PFSK-1 (cell line): Measurements from ENCODE around the gene XRCC4.

Experiments used
- FOXP2 ChIP-seq: optimal IDR thresholded peaks from 2 replicates; pipeline ENCODE3; 2011; ENCODE audit warnings: borderline replicate concordance, control low read depth, inconsistent platforms; ENCODE audit not compliant: insufficient read depth; ENCODE audit errors: extremely low read length, extremely low read depth
- POLR2AphosphoS5 ChIP-seq: IDR thresholded peaks from 2 replicates; pipeline ENCODE4 v1.6.1; 2012; ENCODE audit warnings: low read depth, mild to moderate bottlenecking, control low read depth, low read length, moderate library complexity
- SIN3A ChIP-seq: IDR thresholded peaks from 2 replicates; pipeline ENCODE4 v1.6.1; 2012; ENCODE audit warnings: mild to moderate bottlenecking, low read length, moderate library complexity, borderline replicate concordance; ENCODE audit not compliant: insufficient read depth
- TAF1 ChIP-seq: IDR thresholded peaks from 2 replicates; pipeline ENCODE4 v1.6.1; 2012; ENCODE audit warnings: low read length, control low read depth, borderline replicate concordance; ENCODE audit not compliant: insufficient read depth
- TF ChIP-seq, protein P1 (sequence below), 2 experiments: IDR thresholded peaks; 2 replicates each; pipeline versions ENCODE4 v1.6.1 to v1.8.0; 2011 to 2012; ENCODE audit warnings: low read depth in 2 of 2, low read length in 2 of 2, control low read depth in 1 of 2, inconsistent platforms in 1 of 2, mild to moderate bottlenecking in 1 of 2, moderate library complexity in 1 of 2; ENCODE audit not compliant: insufficient read depth in 1 of 2

XRCC4 gene

GRCh38 chr5:83104021-83104420, 26.7 kb downstream of the XRCC4 start:
- no peak for TF ChIP-seq SIN3A
- TF ChIP-seq FOXP2, result no peak
- TF ChIP-seq, protein P1, sequence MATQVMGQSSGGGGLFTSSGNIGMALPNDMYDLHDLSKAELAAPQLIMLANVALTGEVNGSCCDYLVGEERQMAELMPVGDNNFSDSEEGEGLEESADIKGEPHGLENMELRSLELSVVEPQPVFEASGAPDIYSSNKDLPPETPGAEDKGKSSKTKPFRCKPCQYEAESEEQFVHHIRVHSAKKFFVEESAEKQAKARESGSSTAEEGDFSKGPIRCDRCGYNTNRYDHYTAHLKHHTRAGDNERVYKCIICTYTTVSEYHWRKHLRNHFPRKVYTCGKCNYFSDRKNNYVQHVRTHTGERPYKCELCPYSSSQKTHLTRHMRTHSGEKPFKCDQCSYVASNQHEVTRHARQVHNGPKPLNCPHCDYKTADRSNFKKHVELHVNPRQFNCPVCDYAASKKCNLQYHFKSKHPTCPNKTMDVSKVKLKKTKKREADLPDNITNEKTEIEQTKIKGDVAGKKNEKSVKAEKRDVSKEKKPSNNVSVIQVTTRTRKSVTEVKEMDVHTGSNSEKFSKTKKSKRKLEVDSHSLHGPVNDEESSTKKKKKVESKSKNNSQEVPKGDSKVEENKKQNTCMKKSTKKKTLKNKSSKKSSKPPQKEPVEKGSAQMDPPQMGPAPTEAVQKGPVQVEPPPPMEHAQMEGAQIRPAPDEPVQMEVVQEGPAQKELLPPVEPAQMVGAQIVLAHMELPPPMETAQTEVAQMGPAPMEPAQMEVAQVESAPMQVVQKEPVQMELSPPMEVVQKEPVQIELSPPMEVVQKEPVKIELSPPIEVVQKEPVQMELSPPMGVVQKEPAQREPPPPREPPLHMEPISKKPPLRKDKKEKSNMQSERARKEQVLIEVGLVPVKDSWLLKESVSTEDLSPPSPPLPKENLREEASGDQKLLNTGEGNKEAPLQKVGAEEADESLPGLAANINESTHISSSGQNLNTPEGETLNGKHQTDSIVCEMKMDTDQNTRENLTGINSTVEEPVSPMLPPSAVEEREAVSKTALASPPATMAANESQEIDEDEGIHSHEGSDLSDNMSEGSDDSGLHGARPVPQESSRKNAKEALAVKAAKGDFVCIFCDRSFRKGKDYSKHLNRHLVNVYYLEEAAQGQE (IDR thresholded peaks at IDR 0.05; ENCODE audit: insufficient read depth in 1 of 2, low read depth in 2 of 2, low read length in 2 of 2), result no peak
- TF ChIP-seq POLR2AphosphoS5, result no peak
- TF ChIP-seq TAF1, result no peak

DNA sequence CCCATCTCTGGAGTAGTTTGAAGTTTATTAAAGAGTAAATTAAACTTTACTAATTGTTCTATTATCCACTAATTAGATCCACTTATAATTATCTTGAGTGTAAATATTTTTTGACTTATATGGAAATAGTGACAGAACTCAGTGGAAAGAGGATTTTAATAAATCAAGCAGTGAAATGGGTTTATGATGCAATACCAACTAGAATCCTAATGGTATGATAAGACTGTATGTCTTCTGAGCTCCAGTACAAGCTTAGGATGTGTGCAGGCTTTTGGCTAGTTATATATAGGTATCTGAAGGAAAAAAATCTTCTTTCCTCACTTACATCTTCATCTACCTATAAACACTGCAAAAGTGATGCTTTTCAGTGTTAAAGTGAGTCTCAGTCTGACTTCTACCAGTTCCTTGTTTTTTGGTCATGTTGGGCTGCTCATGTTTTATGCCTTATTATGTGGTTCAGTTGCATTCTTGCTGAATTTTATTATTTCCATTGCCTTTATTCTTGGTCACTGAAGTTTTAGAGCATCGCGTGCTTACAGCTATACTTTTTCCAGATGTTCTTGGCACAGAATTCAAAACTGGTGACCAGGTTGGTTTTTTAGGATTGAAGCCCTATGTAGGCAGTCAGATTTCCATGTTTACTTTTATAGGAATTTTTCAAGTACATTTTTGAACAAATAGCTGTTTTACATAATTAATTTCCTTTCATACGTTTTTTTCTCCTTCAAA, 30.5 kb downstream of the XRCC4 start:
- no peak for TF ChIP-seq TAF1
- no peak for TF ChIP-seq POLR2AphosphoS5
- no peak for TF ChIP-seq FOXP2
- TF ChIP-seq SIN3A, result no peak
- TF ChIP-seq, protein P1 (IDR thresholded peaks at IDR 0.05; ENCODE audit: insufficient read depth in 1 of 2, low read depth in 2 of 2, low read length in 2 of 2), result no peak

- no peak for TF ChIP-seq TAF1
- no peak for TF ChIP-seq SIN3A
- TF ChIP-seq, protein P1 (IDR thresholded peaks at IDR 0.05; ENCODE audit: insufficient read depth in 1 of 2, low read depth in 2 of 2, low read length in 2 of 2), result no peak
- TF ChIP-seq POLR2AphosphoS5, result no peak
- no peak for TF ChIP-seq FOXP2
These were observed 32.0 kb downstream of the XRCC4 start for GRCh38 chr5:83109380-83109779.

DNA sequence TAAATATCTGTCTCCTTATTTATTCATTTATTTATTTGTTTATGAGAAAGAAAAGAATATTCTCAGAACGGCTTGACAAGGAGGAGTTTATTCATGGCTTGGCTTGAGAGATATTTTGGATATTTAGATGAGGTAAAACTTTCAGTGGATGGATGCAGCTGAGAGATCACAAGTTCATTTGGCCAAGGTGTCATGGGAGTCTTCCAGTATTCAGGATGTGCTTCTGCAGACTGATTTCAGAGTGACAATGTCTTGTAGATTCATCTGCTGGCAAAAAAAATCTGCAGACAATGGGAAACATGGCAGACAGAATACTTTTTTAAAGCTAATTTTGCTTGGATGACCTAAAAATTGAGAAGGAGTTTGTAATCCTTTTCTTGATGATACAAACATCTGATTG, 38.5 kb downstream of the XRCC4 start:
- TF ChIP-seq SIN3A (no peak), TAF1 (no peak), POLR2AphosphoS5 (no peak), FOXP2 (no peak)
- TF ChIP-seq, protein P1 (IDR thresholded peaks at IDR 0.05; ENCODE audit: insufficient read depth in 1 of 2, low read depth in 2 of 2, low read length in 2 of 2), result no peak

DNA sequence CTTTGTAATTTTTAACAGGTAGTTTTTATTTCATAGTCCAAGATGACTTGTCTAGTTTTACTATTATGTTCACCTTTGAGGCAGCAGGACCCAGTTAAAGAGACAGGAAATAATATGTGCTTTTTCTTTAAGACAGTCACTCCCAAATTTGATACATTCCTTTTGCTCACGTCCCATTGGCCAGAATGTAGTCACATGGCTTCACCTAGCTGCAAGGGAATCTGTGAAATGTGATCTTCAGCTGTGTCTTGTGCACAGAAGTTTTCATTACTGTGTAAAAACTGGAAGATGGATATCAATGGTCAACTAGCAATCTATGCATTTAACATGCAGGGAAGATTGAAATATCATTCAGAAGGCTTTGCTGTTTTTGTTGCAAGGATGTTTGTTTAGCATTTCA, 41.1 kb downstream of the XRCC4 start:
- TF ChIP-seq, protein P1 (IDR thresholded peaks at IDR 0.05; ENCODE audit: insufficient read depth in 1 of 2, low read depth in 2 of 2, low read length in 2 of 2), result no peak
- TF ChIP-seq POLR2AphosphoS5 (no peak), TAF1 (no peak), FOXP2 (no peak), SIN3A (no peak)
